Measurements from ENCODE around the gene TAF1B.
"Not testable (repeated sequence)": the region's sequence is repeated elsewhere in the genome, so short reads cannot be mapped to it uniquely, and the experiment has no call there.

The TAF1B gene

GRCh38 chr2:9879455-9880194 lies 36.4 kb downstream of the TAF1B start:
- DNase-seq (ENCODE audit: low read depth in 2 of 2) = no peak

- DNase-seq (ENCODE audit: low read depth in 2 of 2) = no peak
These were observed 40.6 kb downstream of the TAF1B start for GRCh38 chr2:9883897-9884296.

GRCh38 chr2:9884436-9884835 lies 41.2 kb downstream of the TAF1B start:
- no peak for DNase-seq (ENCODE audit: low read depth in 2 of 2)

- DNase-seq (ENCODE audit: low read depth in 2 of 2) = no peak
These were observed 41.9 kb downstream of the TAF1B start for GRCh38 chr2:9885036-9885684.

- DNase-seq (ENCODE audit: low read depth in 2 of 2) = no peak
These were observed 44.2 kb downstream of the TAF1B start for GRCh38 chr2:9887513-9887912.

- DNase-seq (ENCODE audit: low read depth in 2 of 2) = no peak
These were observed 46.6 kb downstream of the TAF1B start for GRCh38 chr2:9889812-9890261.

GRCh38 chr2:9892236-9892635 lies 49.0 kb downstream of the TAF1B start:
- no peak for DNase-seq (ENCODE audit: low read depth in 2 of 2)

- no peak for DNase-seq (ENCODE audit: low read depth in 2 of 2)
These were observed 52.7 kb downstream of the TAF1B start for GRCh38 chr2:9895669-9896590.

GRCh38 chr2:9897331-9897737 lies 54.1 kb downstream of the TAF1B start:
- DNase-seq (ENCODE audit: low read depth in 2 of 2) = no peak

GRCh38 chr2:9897846-9898245 lies 54.6 kb downstream of the TAF1B start:
- no peak for DNase-seq (ENCODE audit: low read depth in 2 of 2)

GRCh38 chr2:9905413-9905812 lies 62.1 kb downstream of the TAF1B start:
- no peak for DNase-seq (ENCODE audit: low read depth in 2 of 2)

GRCh38 chr2:9907402-9907801 lies 64.1 kb downstream of the TAF1B start:
- DNase-seq (ENCODE audit: low read depth in 2 of 2) = no peak

GRCh38 chr2:9908639-9909038 lies 65.4 kb downstream of the TAF1B start:
- no peak for DNase-seq (ENCODE audit: low read depth in 2 of 2)

- DNase-seq (ENCODE audit: low read depth in 2 of 2) = no peak
These were observed 65.8 kb downstream of the TAF1B start for GRCh38 chr2:9909106-9909505.

- DNase-seq (ENCODE audit: low read depth in 2 of 2) = no peak
These were observed 67.4 kb downstream of the TAF1B start for GRCh38 chr2:9910699-9911098.

- no peak for DNase-seq (ENCODE audit: low read depth in 2 of 2)
These were observed 69.2 kb downstream of the TAF1B start for GRCh38 chr2:9912468-9912867.

GRCh38 chr2:9914384-9915065 lies 71.3 kb downstream of the TAF1B start:
- peak; percentile 10 to 22 for DNase-seq (ENCODE audit: low read depth in 2 of 2)

- no peak for DNase-seq (ENCODE audit: low read depth in 2 of 2)
These were observed 75.0 kb downstream of the TAF1B start for GRCh38 chr2:9918275-9918674.

- DNase-seq (ENCODE audit: low read depth in 2 of 2) = no peak
These were observed 76.2 kb downstream of the TAF1B start for GRCh38 chr2:9919512-9919911.

GRCh38 chr2:9927020-9927419 lies 83.7 kb downstream of the TAF1B start:
- DNase-seq (ENCODE audit: low read depth in 2 of 2) = not testable (repeated sequence)

GRCh38 chr2:9937258-9937657 lies 94.0 kb downstream of the TAF1B start:
- no peak for DNase-seq (ENCODE audit: low read depth in 2 of 2)

GRCh38 chr2:9937968-9938367 lies 94.7 kb downstream of the TAF1B start:
- no peak for DNase-seq (ENCODE audit: low read depth in 2 of 2)

Measured in stimulated activated CD4-positive, alpha-beta T cell treated with anti-CD3 and anti-CD28 coated beads, Interleukin-1b, Interleukin-23, amount 100 ng/mL, for 4 hours (primary cell).